Measurements from ENCODE around the gene PEAK1. TPM values are rescaled to one million over a fixed set of nuclear protein-coding genes. Genes with fewer than 3 reads are reported as not detected.
"Not testable (repeated sequence)": the region's sequence is repeated elsewhere in the genome, so short reads cannot be mapped to it uniquely, and the experiment has no call there.

PEAK1 gene
- total RNA-seq, 2 donors from 2014 or later: 33.5 to 54.4 TPM

DNA sequence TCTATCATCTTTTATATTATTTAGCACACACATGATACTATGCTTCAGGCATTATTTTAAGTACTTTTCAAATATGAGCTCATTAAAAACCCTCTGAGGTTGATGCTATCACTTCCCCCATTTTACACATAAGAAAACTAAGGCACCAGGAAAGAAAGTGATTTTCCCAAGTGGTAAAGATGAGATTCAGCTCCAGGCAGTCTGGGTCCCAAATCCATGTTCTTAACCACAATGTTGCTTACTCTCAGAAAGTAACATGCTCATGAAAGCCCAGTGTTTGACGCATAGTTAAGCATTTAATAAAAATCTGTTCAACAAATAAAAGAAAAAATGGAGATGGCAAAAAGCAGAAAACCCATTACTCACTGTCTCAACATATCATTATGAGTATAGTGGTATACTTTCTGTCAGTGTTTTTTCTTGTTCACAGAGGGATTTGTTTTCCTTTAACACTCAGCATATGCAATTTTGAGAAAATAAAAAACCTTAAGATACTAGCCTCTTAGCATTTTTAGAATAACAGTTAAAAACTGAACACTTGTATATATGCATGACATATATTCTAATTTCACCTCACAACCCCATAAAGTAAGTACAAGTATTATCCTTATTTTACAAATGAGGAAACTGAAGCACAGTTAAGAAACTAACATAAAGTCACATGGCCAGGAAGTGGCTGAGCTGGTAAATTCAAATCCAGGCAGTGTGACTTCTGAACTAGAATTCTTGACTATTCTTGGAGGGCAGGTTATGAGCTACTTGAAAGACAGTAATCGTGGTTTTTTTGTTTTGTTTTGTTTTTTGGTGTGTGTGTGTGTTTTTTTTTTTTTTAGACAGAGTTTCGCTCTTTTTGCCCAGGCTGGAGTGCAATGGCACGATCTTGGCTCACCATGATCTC is 10.4 kb downstream of the PEAK1 start:
- intact Hi-C loops (cut with DNase I): no loop called here
- Histone ChIP-seq H3K27ac (no peak overlapping the region), H3K4me3 (no peak overlapping the region), H3K9ac (ENCODE audit: low read depth in 2 of 2, low read length in 2 of 2) (no peak overlapping the region), H3K27me3 (no peaks in the 10 kb centered on the region), H3K4me1 (peaks cover 7% of the 10 kb centered on the region), H3K9me3 (no peaks in the 10 kb centered on the region), H3K36me3 (no peaks in the 10 kb centered on the region)
- peak; percentile 28 for DNase-seq
- TF ChIP-seq, protein P1, sequence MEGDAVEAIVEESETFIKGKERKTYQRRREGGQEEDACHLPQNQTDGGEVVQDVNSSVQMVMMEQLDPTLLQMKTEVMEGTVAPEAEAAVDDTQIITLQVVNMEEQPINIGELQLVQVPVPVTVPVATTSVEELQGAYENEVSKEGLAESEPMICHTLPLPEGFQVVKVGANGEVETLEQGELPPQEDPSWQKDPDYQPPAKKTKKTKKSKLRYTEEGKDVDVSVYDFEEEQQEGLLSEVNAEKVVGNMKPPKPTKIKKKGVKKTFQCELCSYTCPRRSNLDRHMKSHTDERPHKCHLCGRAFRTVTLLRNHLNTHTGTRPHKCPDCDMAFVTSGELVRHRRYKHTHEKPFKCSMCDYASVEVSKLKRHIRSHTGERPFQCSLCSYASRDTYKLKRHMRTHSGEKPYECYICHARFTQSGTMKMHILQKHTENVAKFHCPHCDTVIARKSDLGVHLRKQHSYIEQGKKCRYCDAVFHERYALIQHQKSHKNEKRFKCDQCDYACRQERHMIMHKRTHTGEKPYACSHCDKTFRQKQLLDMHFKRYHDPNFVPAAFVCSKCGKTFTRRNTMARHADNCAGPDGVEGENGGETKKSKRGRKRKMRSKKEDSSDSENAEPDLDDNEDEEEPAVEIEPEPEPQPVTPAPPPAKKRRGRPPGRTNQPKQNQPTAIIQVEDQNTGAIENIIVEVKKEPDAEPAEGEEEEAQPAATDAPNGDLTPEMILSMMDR (IDR thresholded peaks at IDR 0.05): no peak

DNA sequence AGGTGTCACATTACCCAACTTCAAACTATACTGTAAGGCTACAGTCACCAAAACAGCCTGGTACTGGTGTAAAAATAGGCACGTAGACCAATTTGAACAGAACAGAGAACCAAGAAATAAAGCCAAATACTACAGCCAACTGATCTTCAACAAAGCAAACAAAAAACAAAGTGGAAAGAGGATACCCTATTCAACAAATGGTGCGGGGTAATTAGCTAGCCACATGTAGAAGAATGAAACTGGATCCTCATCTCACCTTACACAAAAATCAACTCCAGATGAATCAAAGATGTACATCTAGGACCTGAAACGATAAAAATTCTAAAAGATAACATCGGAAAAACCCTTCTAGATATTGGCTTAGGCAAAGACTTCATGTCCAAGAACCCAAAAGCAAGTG is 13.1 kb downstream of the PEAK1 start:
- Histone ChIP-seq H3K9me3 (no peaks in the 10 kb centered on the region), H3K27ac (no peak overlapping the region), H3K27me3 (no peaks in the 10 kb centered on the region), H3K36me3 (no peaks in the 10 kb centered on the region), H3K4me1 (peaks cover 7% of the 10 kb centered on the region), H3K9ac (ENCODE audit: low read depth in 2 of 2, low read length in 2 of 2) (no peak overlapping the region), H3K4me3 (no peak overlapping the region)
- TF ChIP-seq, protein P1 (IDR thresholded peaks at IDR 0.05): no peak
- no peak for DNase-seq
- intact Hi-C loops (cut with DNase I): no loop called here

GRCh38 chr15:77406173-77406759 is 13.6 kb downstream of the PEAK1 start:
- H3K27ac ChIP-seq; H3K9ac ChIP-seq (ENCODE audit: low read depth in 2 of 2, low read length in 2 of 2); DNase-seq; H3K4me3 ChIP-seq; H3K9me3 ChIP-seq; H3K27me3 ChIP-seq; H3K36me3 ChIP-seq; H3K4me1 ChIP-seq; intact Hi-C loops (cut with DNase I): not testable (repeated sequence)

GRCh38 chr15:77402740-77403379 is 17.0 kb downstream of the PEAK1 start:
- no peak overlapping the region for H3K4me3 ChIP-seq

DNA sequence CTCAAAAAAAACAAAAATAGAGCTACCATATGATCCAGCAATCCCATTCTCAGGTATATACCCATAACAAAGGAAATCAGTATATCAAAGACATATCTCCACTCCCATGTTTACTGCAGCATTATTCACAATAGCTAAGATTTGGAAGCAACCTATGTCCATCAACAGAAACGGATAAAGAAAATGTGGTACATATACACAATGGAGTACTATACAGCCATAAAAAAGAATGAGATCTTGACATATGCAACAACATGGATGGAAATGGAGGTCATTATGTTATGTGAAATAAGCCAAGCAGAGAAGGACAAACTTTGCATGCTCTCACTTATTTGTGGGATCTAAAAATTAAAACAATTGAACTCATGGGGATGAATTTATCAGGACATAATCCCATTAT is 19.6 kb downstream of the PEAK1 start:
- Histone ChIP-seq H3K4me3 (no peak overlapping the region), H3K36me3 (no peaks in the 10 kb centered on the region), H3K9ac (ENCODE audit: low read depth in 2 of 2, low read length in 2 of 2) (no peak overlapping the region), H3K9me3 (no peaks in the 10 kb centered on the region), H3K27me3 (no peaks in the 10 kb centered on the region), H3K4me1 (no peaks in the 10 kb centered on the region), H3K27ac (no peak overlapping the region)
- intact Hi-C loops (cut with DNase I): no loop called here
- TF ChIP-seq, protein P1 (IDR thresholded peaks at IDR 0.05): no peak
- no peak for DNase-seq

More at GRCh38 chr15:77402740-77403379, 17.0 kb downstream of the PEAK1 start:
- no peaks in the 10 kb centered on the region for H3K9me3 ChIP-seq
- no peaks in the 10 kb centered on the region for H3K4me1 ChIP-seq
- intact Hi-C loops (cut with DNase I): no loop called here
- TF ChIP-seq, protein P1 (IDR thresholded peaks at IDR 0.05): no peak
- no peak for DNase-seq
- H3K36me3 ChIP-seq: no peaks in the 10 kb centered on the region
- H3K27ac ChIP-seq: no peak overlapping the region
- no peaks in the 10 kb centered on the region for H3K27me3 ChIP-seq
- no peak overlapping the region for H3K9ac ChIP-seq (ENCODE audit: low read depth in 2 of 2, low read length in 2 of 2)

All from colonic mucosa (tissue), 4 donors.